Body of pancreas (tissue), 4 donors: Measurements from ENCODE around the gene INHA. TPM values are rescaled to one million over a fixed set of nuclear protein-coding genes. Genes with fewer than 3 reads are reported as not detected.
A peak's percentile ranks its signal among the peaks of the same experiment; 100 is the strongest.

Experiments used
- ATAC-seq: fragments of 150-250 bp; one replicate; pipeline ENCODE4 v1.9.1; 2016
- DNase-seq, 4 donors: peaks; one replicate each; pipeline ENCODE4 v3.0.0-alpha.2; 2019
- H3K27ac ChIP-seq, 4 donors: fragments of 200-600 bp; sonication (generic); 1 replicate in 3 of 4; 2 replicates in 1 of 4; pipeline versions ENCODE4 v1.5.1 to v1.6.1; 2016 to 2019; ENCODE audit warnings: mild to moderate bottlenecking in 1 of 4, mixed read lengths in 1 of 4, moderate library complexity in 1 of 4
- H3K27me3 ChIP-seq, 2 donors: fragments of 200-600 bp; sonication (generic); one replicate each; pipeline ENCODE4 v1.6.0; 2016; ENCODE audit warnings: mild to moderate bottlenecking in 1 of 2
- H3K36me3 ChIP-seq, 2 donors: fragments of 200-600 bp; sonication (generic); replicated peaks in 1 of 2; 2 replicates each; pipeline ENCODE4 v1.5.1; 2016; ENCODE audit warnings: low read depth in 2 of 2; ENCODE audit not compliant: insufficient read depth in 1 of 2
- H3K4me1 ChIP-seq: fragments of 200-600 bp; sonication (generic); one replicate; pipeline ENCODE4 v1.6.0; 2016
- H3K4me3 ChIP-seq, 2 donors: fragments of 200-600 bp; sonication (generic); 1 replicate in 1 of 2; 2 replicates in 1 of 2; pipeline ENCODE4 v1.5.1; 2016 to 2019
- H3K9me3 ChIP-seq, 3 donors: fragments of 200-600 bp; sonication (generic); 1 replicate in 2 of 3; 2 replicates in 1 of 3; pipeline ENCODE4 v1.5.1; 2016
- POLR2A ChIP-seq, 3 donors: fragments of 450-650 bp; IDR thresholded peaks; one replicate each; pipeline ENCODE4 v1.6.1; 2016; ENCODE audit warnings: antibody characterized with exemption in 3 of 3, mild to moderate bottlenecking in 2 of 3
- WGBS, 2 donors: methylation state at CpG; one replicate each; pipeline ENCODE4 v1.1.5; 2017; 5-methylcytosine and 5-hydroxymethylcytosine counted together
- intact Hi-C: fragments of 100-400 bp; cut with DNase I; formaldehyde crosslinking; loops from one replicate; pipeline ENCODE4 v1.15.1; 2023
- total RNA-seq, 2 donors: library from RNA; depleted of rRNA; stranded (reverse); fragments of >200 nt; gene quantifications; one replicate each; pipeline ENCODE4 v1.1.0, GENCODE V29; 2016
- TF ChIP-seq, protein P1 (sequence below), 7 experiments: fragments of 450-650 bp in 4 of 7; fragments of 200-600 bp in 3 of 7; sonication (generic) in 3 of 7; IDR thresholded peaks; one replicate each; pipeline ENCODE4 v1.5.1; 2016 to 2019; ENCODE audit warnings: antibody characterized with exemption in 7 of 7

INHA gene
- total RNA-seq, 2 donors from 2014 or later = 0.66 to 1.6 TPM

DNA sequence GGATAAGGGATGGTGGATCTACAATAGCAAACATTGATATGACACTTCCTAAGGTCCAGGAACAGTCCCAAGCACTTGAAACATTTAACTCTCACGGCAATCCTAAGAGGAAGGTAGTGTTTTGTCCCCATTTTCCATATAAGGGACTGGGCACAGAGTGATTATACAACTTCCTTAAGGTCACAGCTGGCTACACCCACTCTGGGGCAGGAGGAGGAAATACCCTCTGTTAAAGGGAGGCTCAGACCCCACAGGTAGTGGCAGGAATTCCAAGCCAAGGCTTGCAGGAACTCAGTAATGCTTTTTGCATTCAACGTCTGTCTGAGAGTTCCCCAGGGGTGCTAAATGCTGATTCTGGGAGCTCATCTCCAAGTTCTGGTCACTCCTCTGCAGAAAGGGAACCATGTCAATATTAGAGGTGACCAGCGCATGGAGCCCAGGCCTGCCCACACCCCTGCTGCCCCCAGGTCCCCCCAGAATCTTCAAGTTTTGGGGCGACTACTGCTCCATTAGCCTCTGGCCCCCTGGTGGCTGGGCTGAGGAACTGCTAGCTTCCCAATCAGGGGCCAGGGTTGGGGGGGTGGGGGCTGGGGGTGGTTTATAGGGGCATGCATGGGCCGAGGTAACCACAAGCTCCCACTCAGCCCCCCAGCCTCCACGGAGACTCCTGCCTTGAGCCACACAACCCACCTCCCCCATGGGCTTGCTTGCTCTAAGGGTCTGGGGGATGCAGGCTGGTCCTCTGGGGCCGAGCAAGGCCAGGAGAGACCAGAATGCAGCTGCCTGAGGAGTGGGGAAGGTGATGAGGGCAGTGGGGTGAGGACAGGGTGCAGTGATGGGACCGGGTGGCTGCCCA is 11.8 kb upstream of the INHA start:
- H3K36me3 ChIP-seq = peaks cover 0 to 11% of the 10 kb centered on the region in 2 donors
- peak; percentile 21 for ATAC-seq
- intact Hi-C loops = no loop called here
- H3K27me3 ChIP-seq = no peaks in the 10 kb centered on the region
- peak in 1 of 4 donors; percentile 13 for DNase-seq
- peaks cover 14% of the 10 kb centered on the region for H3K4me1 ChIP-seq
- H3K4me3 ChIP-seq = no peak overlapping the region
- no peak overlapping the region for H3K27ac ChIP-seq
- WGBS, 2 donors = 32 to 35% methylated on average over 6 to 8 of the region's 8 CpGs
- H3K9me3 ChIP-seq = no peaks in the 10 kb centered on the region
- no peak for TF ChIP-seq POLR2A (IDR thresholded peaks at IDR 0.05)
- TF ChIP-seq, protein P1, sequence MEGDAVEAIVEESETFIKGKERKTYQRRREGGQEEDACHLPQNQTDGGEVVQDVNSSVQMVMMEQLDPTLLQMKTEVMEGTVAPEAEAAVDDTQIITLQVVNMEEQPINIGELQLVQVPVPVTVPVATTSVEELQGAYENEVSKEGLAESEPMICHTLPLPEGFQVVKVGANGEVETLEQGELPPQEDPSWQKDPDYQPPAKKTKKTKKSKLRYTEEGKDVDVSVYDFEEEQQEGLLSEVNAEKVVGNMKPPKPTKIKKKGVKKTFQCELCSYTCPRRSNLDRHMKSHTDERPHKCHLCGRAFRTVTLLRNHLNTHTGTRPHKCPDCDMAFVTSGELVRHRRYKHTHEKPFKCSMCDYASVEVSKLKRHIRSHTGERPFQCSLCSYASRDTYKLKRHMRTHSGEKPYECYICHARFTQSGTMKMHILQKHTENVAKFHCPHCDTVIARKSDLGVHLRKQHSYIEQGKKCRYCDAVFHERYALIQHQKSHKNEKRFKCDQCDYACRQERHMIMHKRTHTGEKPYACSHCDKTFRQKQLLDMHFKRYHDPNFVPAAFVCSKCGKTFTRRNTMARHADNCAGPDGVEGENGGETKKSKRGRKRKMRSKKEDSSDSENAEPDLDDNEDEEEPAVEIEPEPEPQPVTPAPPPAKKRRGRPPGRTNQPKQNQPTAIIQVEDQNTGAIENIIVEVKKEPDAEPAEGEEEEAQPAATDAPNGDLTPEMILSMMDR (IDR thresholded peaks at IDR 0.05) = peak; percentile 30 to 91 (median 39)

- no peak for ATAC-seq
- Histone ChIP-seq H3K9me3 (no peaks in the 10 kb centered on the region), H3K27ac (no peak overlapping the region), H3K27me3 (no peaks in the 10 kb centered on the region), H3K4me1 (peaks cover 14% of the 10 kb centered on the region), H3K4me3 (no peak overlapping the region), H3K36me3 (peaks cover 0 to 11% of the 10 kb centered on the region in 2 donors)
- no peak for TF ChIP-seq POLR2A (IDR thresholded peaks at IDR 0.05)
- TF ChIP-seq, protein P1 (IDR thresholded peaks at IDR 0.05) = no peak
- WGBS, 2 donors = 79 to 87% methylated on average over 3 of the region's 3 CpGs
- DNase-seq = no peak
- intact Hi-C loops = no loop called here
Observed at GRCh38 chr2:219560893-219561178, 11.3 kb upstream of the INHA start.

DNA sequence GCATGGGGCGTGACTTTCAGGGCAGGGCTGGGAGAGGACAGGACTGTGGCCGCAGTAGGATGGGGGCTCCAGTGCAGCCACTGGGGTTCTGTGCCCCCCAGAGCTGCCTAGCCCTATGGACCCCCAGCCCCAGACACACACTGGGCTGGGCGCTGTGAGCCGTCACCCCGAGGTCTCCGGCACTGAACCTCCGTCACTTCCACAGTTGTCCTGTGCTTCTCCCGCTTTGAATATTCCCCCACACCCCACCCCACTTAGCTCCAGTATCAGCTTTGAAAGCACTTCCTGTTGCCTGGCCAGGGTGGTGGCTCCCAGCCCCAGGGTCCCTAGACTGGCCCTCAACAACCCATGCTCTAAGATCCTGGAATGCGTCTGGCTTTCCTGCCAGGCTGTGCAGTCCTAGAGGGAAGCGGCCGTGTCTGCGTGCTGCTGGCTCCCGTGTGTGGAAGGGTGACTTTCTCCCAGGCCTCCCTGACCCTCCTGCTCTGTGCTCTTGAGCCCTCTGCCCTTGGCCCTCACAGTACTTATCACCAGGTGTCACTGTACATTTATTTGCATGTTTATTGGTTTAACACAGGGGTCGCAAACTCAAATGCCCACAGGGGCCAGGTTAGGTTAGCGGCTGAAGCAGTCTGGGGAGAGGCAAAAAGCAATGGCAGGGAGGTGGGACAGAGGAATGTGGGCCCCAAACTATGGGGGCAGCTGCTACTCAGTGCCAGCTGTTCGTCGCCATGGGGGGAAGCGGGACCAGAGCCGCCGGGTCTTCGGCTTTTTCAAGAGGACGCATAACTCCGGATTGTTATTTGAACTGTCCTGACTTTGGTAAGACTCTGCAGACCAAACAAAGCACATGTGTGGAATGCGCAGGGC is 10.7 kb upstream of the INHA start:
- WGBS, 2 donors = 81% methylated on average over 21 to 24 of the region's 24 CpGs
- peak in 2 of 4 donors; percentile 10 for DNase-seq

DNA sequence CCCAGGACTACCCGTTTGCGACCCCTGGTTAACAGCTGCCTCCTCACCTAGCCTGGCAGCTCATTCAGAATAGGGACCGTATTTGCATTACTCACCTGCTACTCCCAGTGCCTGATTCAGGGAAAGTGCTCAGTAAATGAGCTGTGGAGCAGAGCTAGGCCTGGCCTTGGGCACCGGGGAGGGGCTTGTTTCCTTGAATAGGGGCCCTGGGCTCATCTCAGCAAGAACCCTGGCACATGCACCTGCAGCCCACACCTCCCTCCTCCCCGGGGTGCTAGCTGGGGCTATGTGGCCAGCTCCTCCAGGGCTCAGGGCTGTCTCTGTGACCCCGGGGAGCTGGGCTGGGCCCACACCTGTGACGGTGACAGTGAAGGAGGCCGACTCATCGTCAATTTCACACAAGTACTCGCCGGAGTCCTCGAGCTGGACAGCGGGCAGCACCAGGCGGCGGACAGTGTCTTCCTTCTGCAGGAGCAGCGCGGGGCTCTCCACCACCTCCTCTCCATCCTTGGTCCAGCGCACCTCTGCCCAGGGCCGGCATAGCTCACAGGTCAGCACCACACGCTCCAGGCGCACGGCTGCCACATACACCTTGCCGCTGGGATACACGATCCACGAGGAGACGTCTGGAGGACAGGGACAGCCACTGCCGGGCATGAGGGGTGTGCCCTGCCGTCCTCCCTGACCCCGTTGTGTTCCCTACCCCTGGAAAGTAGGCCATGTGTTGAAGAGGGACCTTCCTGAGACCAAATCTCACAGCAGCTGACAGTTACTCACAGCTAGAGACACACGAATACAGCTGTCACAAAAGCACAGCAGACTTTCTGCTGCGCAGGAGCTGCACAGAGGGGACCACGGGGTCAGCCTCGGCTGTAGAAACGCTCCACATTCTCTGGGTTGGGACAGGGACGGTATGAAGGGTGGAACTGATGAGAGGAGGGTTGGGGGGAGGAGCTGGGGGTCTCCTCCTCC is 9.8 kb upstream of the INHA start:
- H3K36me3 ChIP-seq = peaks cover 0 to 11% of the 10 kb centered on the region in 2 donors
- H3K27ac ChIP-seq = no peak overlapping the region
- no peaks in the 10 kb centered on the region for H3K9me3 ChIP-seq
- no peaks in the 10 kb centered on the region for H3K27me3 ChIP-seq
- intact Hi-C loops = no loop called here
- H3K4me3 ChIP-seq = no peak overlapping the region
- 86 to 92% methylated on average over 7 to 34 of the region's 35 CpGs for WGBS, 2 donors
- peak in 2 of 4 donors; percentile 11 to 12 for DNase-seq
- H3K4me1 ChIP-seq = peaks cover 14% of the 10 kb centered on the region
- ATAC-seq = no peak
- no peak for TF ChIP-seq POLR2A (IDR thresholded peaks at IDR 0.05)
- TF ChIP-seq, protein P1 (IDR thresholded peaks at IDR 0.05) = no peak

More for the DNA sequence above, 10.7 kb upstream of the INHA start:
- Histone ChIP-seq H3K4me3 (no peak overlapping the region), H3K27ac (no peak overlapping the region), H3K4me1 (peaks cover 14% of the 10 kb centered on the region), H3K27me3 (no peaks in the 10 kb centered on the region), H3K36me3 (peaks cover 0 to 11% of the 10 kb centered on the region in 2 donors), H3K9me3 (no peaks in the 10 kb centered on the region)
- intact Hi-C loops = no loop called here
- no peak for ATAC-seq
- TF ChIP-seq POLR2A (IDR thresholded peaks at IDR 0.05) = no peak
- TF ChIP-seq, protein P1 (IDR thresholded peaks at IDR 0.05) = no peak
